Mesenchymal stem cell (in vitro differentiated cells and primary cell): ENCODE measurements around the gene TC2N.

Experiments
- DNase-seq: peaks from one replicate; pipeline ENCODE4 v3.0.0-alpha.2; 2013
- H2AFZ ChIP-seq: one replicate; pipeline ENCODE4 v1.6.1; 2013; ENCODE audit warnings: low read depth, mild to moderate bottlenecking, control low read depth, inconsistent platforms, low read length, moderate library complexity
- H2AK5ac ChIP-seq: 2 replicates; pipeline ENCODE4 v1.6.1; 2013; ENCODE audit warnings: low read length, moderate library complexity, mild to moderate bottlenecking, inconsistent platforms; ENCODE audit not compliant: severe bottlenecking
- H2BK120ac ChIP-seq: one replicate; pipeline ENCODE4 v1.6.1; 2013; ENCODE audit warnings: low read depth, mild to moderate bottlenecking, inconsistent platforms, low read length, moderate library complexity
- H2BK12ac ChIP-seq, 2 experiments: one replicate each; pipeline ENCODE4 v1.6.1; 2013; ENCODE audit warnings: inconsistent platforms in 2 of 2, low read length in 2 of 2, mild to moderate bottlenecking in 2 of 2, moderate library complexity in 2 of 2, control low read depth in 1 of 2
- H2BK15ac ChIP-seq: one replicate; pipeline ENCODE4 v1.6.1; 2013; ENCODE audit warnings: mild to moderate bottlenecking, low read depth, inconsistent platforms; ENCODE audit not compliant: poor library complexity, severe bottlenecking
- H2BK5ac ChIP-seq: 2 replicates; pipeline ENCODE4 v1.6.1; 2013; ENCODE audit warnings: low read depth, mild to moderate bottlenecking, low read length, control low read depth, inconsistent platforms; ENCODE audit not compliant: poor library complexity, severe bottlenecking
- H3K14ac ChIP-seq, 2 experiments: one replicate each; pipeline ENCODE4 v1.6.1; 2013; ENCODE audit warnings: inconsistent platforms in 2 of 2, low read length in 2 of 2, control low read depth in 1 of 2, mild to moderate bottlenecking in 1 of 2, moderate library complexity in 1 of 2
- H3K18ac ChIP-seq, 2 experiments: one replicate each; pipeline ENCODE4 v1.6.1; 2013; ENCODE audit warnings: inconsistent platforms in 2 of 2, low read length in 2 of 2, control low read depth in 1 of 2, low read depth in 1 of 2, mild to moderate bottlenecking in 1 of 2
- H3K23ac ChIP-seq, 2 experiments: one replicate each; pipeline ENCODE4 v1.6.1; 2013; ENCODE audit warnings: inconsistent platforms in 2 of 2, low read length in 2 of 2, mild to moderate bottlenecking in 2 of 2, moderate library complexity in 2 of 2, control low read depth in 1 of 2
- H3K27ac ChIP-seq: 2 replicates; pipeline ENCODE4 v1.5.1; 2013; ENCODE audit warnings: mild to moderate bottlenecking, moderate library complexity, low read length, control low read depth, inconsistent platforms; ENCODE audit not compliant: poor library complexity, severe bottlenecking
- H3K27me3 ChIP-seq, 2 experiments: 2 replicates each; pipeline versions ENCODE4 v1.6.1 to v1.7.0; 2013; ENCODE audit warnings: low read length in 2 of 2, mild to moderate bottlenecking in 2 of 2, moderate library complexity in 2 of 2, control low read depth in 1 of 2, inconsistent platforms in 1 of 2; ENCODE audit not compliant: control insufficient read depth in 1 of 2, insufficient read depth in 1 of 2
- H3K36me3 ChIP-seq, 2 experiments: 2 replicates each; pipeline versions ENCODE4 v1.6.1 to v1.7.0; 2013; ENCODE audit warnings: low read length in 2 of 2, control low read depth in 1 of 2, inconsistent platforms in 1 of 2, low read depth in 1 of 2, mild to moderate bottlenecking in 1 of 2; ENCODE audit not compliant: insufficient read depth in 2 of 2, control insufficient read depth in 1 of 2
- H3K4ac ChIP-seq, 2 experiments: one replicate each; pipeline ENCODE4 v1.6.1; 2013; ENCODE audit warnings: inconsistent platforms in 2 of 2, low read length in 2 of 2, mild to moderate bottlenecking in 2 of 2, moderate library complexity in 2 of 2, control low read depth in 1 of 2, low read depth in 1 of 2
- H3K4me1 ChIP-seq: 2 replicates; pipeline ENCODE4 v1.6.1; 2013; ENCODE audit warnings: low read depth, low read length, control low read depth; ENCODE audit not compliant: control insufficient read depth, insufficient read depth
- H3K4me2 ChIP-seq: 2 replicates; pipeline ENCODE4 v1.6.1; 2013; ENCODE audit warnings: low read length, mild to moderate bottlenecking, inconsistent platforms; ENCODE audit not compliant: poor library complexity, severe bottlenecking
- H3K4me3 ChIP-seq, 2 experiments: 2 replicates each; pipeline versions ENCODE4 v1.5.1 to v1.7.0; 2013; ENCODE audit warnings: low read length in 2 of 2, mild to moderate bottlenecking in 2 of 2, control low read depth in 1 of 2, low read depth in 1 of 2; ENCODE audit not compliant: insufficient read depth in 1 of 2
- H3K79me1 ChIP-seq: replicated peaks from 2 replicates; pipeline ENCODE4 v1.6.1; 2013; ENCODE audit warnings: mild to moderate bottlenecking, control low read depth, low read length, inconsistent platforms; ENCODE audit not compliant: poor library complexity, severe bottlenecking
- H3K9ac ChIP-seq: 2 replicates; pipeline ENCODE4 v1.7.0; 2013; ENCODE audit warnings: mild to moderate bottlenecking, low read length, moderate library complexity
- H3K9me3 ChIP-seq: 2 replicates; pipeline ENCODE4 v1.7.0; 2013; ENCODE audit warnings: mild to moderate bottlenecking, low read length; ENCODE audit not compliant: control insufficient read depth
- H4K8ac ChIP-seq: one replicate; pipeline ENCODE4 v1.6.1; 2013; ENCODE audit warnings: inconsistent platforms, mild to moderate bottlenecking, low read length, moderate library complexity
- H4K91ac ChIP-seq: one replicate; pipeline ENCODE4 v1.6.1; 2013; ENCODE audit warnings: mild to moderate bottlenecking, low read length, inconsistent platforms
- WGBS: methylation state at CpG from one replicate; pipeline ENCODE4 v1.1.7; 2013; ENCODE audit warnings: mixed read lengths; 5-methylcytosine and 5-hydroxymethylcytosine counted together

The TC2N gene

GRCh38 chr14:91893669-91894068, 26.3 kb upstream of the TC2N start:
- peaks cover 2% of the 10 kb centered on the region for H3K4me1 ChIP-seq
- H3K27ac ChIP-seq = no peak overlapping the region
- WGBS = 90% methylated on average over 4 of the region's 4 CpGs
- peaks cover 0 to 11% of the 10 kb centered on the region in 2 experiments for H3K27me3 ChIP-seq
- no peaks in the 10 kb centered on the region for H3K79me1 ChIP-seq
- no peak for DNase-seq
- no peak overlapping the region for H2AK5ac ChIP-seq
- no peak overlapping the region for H2BK5ac ChIP-seq
- H3K4me2 ChIP-seq = no peak overlapping the region
- H3K9me3 ChIP-seq = no peaks in the 10 kb centered on the region
- H3K36me3 ChIP-seq = peaks cover 0 to 11% of the 10 kb centered on the region in 2 experiments
- H3K18ac ChIP-seq = no peak overlapping the region
- no peak overlapping the region for H4K91ac ChIP-seq
- no peak overlapping the region for H2AFZ ChIP-seq
- no peak overlapping the region for H4K8ac ChIP-seq
- no peak overlapping the region for H2BK15ac ChIP-seq
- H3K4me3 ChIP-seq = no peak overlapping the region
- no peak overlapping the region for H2BK12ac ChIP-seq
- H3K14ac ChIP-seq = no peak overlapping the region
- no peak overlapping the region for H3K9ac ChIP-seq
- no peak overlapping the region for H2BK120ac ChIP-seq
- H3K23ac ChIP-seq = no peak overlapping the region
- no peak overlapping the region for H3K4ac ChIP-seq

DNA sequence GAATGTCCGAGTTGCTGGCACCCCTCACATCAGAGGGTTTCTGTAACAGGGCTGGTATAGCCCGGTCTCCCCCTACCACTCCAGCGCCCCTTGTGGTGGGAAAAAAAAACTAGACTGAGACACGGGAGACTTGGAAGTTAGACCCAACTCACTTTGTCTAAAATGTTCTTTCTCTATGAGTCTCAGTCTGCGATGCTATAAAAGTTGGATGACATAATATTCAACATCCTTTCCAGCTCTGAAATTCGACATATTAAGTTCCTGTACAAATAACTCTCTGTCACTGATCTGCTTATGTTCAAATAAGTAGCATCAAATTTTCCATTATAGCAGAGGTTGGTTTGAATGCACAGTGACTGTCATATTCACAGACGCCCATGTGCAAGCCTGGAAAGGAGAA, 25.7 kb upstream of the TC2N start:
- H2BK15ac ChIP-seq = no peak overlapping the region
- H3K79me1 ChIP-seq = no peaks in the 10 kb centered on the region
- no peak overlapping the region for H3K4ac ChIP-seq
- no peak overlapping the region for H4K91ac ChIP-seq
- no peaks in the 10 kb centered on the region for H3K9me3 ChIP-seq
- no peak overlapping the region for H3K14ac ChIP-seq
- no peak overlapping the region for H3K27ac ChIP-seq
- WGBS = 43% methylated on average over 5 of the region's 7 CpGs
- no peak overlapping the region for H3K4me3 ChIP-seq
- H3K27me3 ChIP-seq = peaks cover 0 to 11% of the 10 kb centered on the region in 2 experiments
- no peak overlapping the region for H3K9ac ChIP-seq
- H3K4me2 ChIP-seq = no peak overlapping the region
- peaks cover 2% of the 10 kb centered on the region for H3K4me1 ChIP-seq
- H2AK5ac ChIP-seq = no peak overlapping the region
- no peak overlapping the region for H2BK12ac ChIP-seq
- no peak overlapping the region for H2BK5ac ChIP-seq
- H3K36me3 ChIP-seq = peaks cover 0 to 11% of the 10 kb centered on the region in 2 experiments
- no peak for DNase-seq
- no peak overlapping the region for H3K23ac ChIP-seq
- H3K18ac ChIP-seq = no peak overlapping the region
- H4K8ac ChIP-seq = no peak overlapping the region
- no peak overlapping the region for H2AFZ ChIP-seq
- H2BK120ac ChIP-seq = no peak overlapping the region

DNA sequence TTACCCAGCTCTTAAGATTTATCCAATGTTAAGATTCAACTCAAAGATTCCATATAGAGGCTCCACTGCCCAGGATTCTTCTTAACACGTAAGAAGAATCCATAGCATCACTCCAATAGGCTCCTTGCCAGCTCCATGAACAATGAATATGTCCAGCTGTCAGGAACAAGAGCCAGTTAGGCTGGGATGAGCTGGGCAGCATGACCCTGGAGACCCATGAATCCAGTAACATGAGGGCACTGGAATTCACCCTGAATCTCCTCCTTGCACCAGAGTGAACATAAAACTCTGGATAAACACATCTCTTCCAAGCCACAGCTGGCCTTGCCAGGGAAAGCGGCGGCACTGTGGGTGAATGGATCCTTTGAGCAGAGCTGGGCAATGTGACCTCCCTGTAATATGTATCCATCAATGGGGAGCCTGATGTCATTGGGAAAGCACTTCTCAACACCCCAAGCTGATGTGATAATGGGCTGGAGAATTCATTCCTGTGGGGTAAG, 24.4 kb upstream of the TC2N start:
- no peak overlapping the region for H2AK5ac ChIP-seq
- H3K27ac ChIP-seq = no peak overlapping the region
- H2AFZ ChIP-seq = no peak overlapping the region
- no peak overlapping the region for H3K4me3 ChIP-seq
- no peak overlapping the region for H3K4me2 ChIP-seq
- H2BK5ac ChIP-seq = no peak overlapping the region
- H3K9me3 ChIP-seq = no peaks in the 10 kb centered on the region
- no peak overlapping the region for H3K9ac ChIP-seq
- H3K4me1 ChIP-seq = no peaks in the 10 kb centered on the region
- DNase-seq = no peak
- H3K27me3 ChIP-seq = peaks cover 0 to 5% of the 10 kb centered on the region in 2 experiments
- no peak overlapping the region for H3K14ac ChIP-seq
- no peak overlapping the region for H4K8ac ChIP-seq
- WGBS = 83% methylated on average over 3 of the region's 3 CpGs
- H3K4ac ChIP-seq = no peak overlapping the region
- no peak overlapping the region for H2BK120ac ChIP-seq
- H3K36me3 ChIP-seq = peaks cover 0 to 14% of the 10 kb centered on the region in 2 experiments
- no peaks in the 10 kb centered on the region for H3K79me1 ChIP-seq
- H3K18ac ChIP-seq = no peak overlapping the region
- H3K23ac ChIP-seq = no peak overlapping the region
- no peak overlapping the region for H4K91ac ChIP-seq
- H2BK12ac ChIP-seq = no peak overlapping the region
- no peak overlapping the region for H2BK15ac ChIP-seq

GRCh38 chr14:91891101-91891500, 23.8 kb upstream of the TC2N start:
- Histone ChIP-seq H3K4me2 (no peak overlapping the region), H3K23ac (no peak overlapping the region), H2BK12ac (no peak overlapping the region), H3K36me3 (peaks cover 0 to 14% of the 10 kb centered on the region in 2 experiments), H3K9me3 (no peaks in the 10 kb centered on the region), H2BK120ac (no peak overlapping the region), H3K79me1 (no peaks in the 10 kb centered on the region), H4K8ac (no peak overlapping the region), H2AK5ac (no peak overlapping the region), H3K9ac (no peak overlapping the region), H2BK5ac (no peak overlapping the region), H3K4me1 (no peaks in the 10 kb centered on the region), H2BK15ac (no peak overlapping the region), H2AFZ (no peak overlapping the region), H3K4ac (no peak overlapping the region), H3K27ac (no peak overlapping the region), H3K27me3 (peaks cover 0 to 3% of the 10 kb centered on the region in 2 experiments), H3K14ac (no peak overlapping the region), H3K18ac (no peak overlapping the region), H3K4me3 (no peak overlapping the region), H4K91ac (no peak overlapping the region)
- no peak for DNase-seq
- 89% methylated on average over 5 of the region's 5 CpGs for WGBS
